ENCODE measurements around the gene RUBCN.
"Not testable (repeated sequence)": the region's sequence is repeated elsewhere in the genome, so short reads cannot be mapped to it uniquely, and the experiment has no call there.

GRCh38 chr3:197657541-197658292 lies 79.0 kb downstream of the RUBCN start:
- not testable (repeated sequence) for TF ChIP-seq CTCF (optimal IDR thresholded peaks at IDR 0.05 in 1 of 3, IDR thresholded peaks at IDR 0.05 in 1 of 3, conservative IDR thresholded peaks at IDR 0.05 in 1 of 3; ENCODE audit: extremely low read depth in 1 of 3, insufficient read depth in 2 of 3, low read length in 3 of 3); EZH2 (IDR thresholded peaks at IDR 0.05; ENCODE audit: low read length)
